ENCODE data around the gene ALK.

- TF ChIP-seq GATA3 (IDR thresholded peaks at IDR 0.05; ENCODE audit: low read depth, low read length) (no peak), GATA2 (IDR thresholded peaks at IDR 0.05; ENCODE audit: low read depth, low read length) (no peak)
These were observed 1.2 kb upstream of the ALK start for GRCh38 chr2:29922605-29923004.
